Left lobe of liver (tissue), 2 donors: Measurements from ENCODE around the gene P3R3URF. TPM values are rescaled to one million over a fixed set of nuclear protein-coding genes. Genes with fewer than 3 reads are reported as not detected.

Experiments
- ATAC-seq: fragments of 200-7000 bp; cut with Tn5 transposase; one replicate; pipeline ENCODE4 v1.9.1; 2020; ENCODE audit warnings: mild to moderate bottlenecking, moderate library complexity
- DNase-seq: peaks from one replicate; pipeline ENCODE4 v3.0.0-alpha.2; 2020; ENCODE audit warnings: low spot score
- total RNA-seq: library from RNA; stranded (reverse); gene quantifications from one replicate; pipeline ENCODE4 v1.2.1, GENCODE V29; 2021
- donor health status: DM: no; HTN: no; CAD: no; lungs with moderate emphysema.
- donor health status: DM: no; HTN: yes; CAD: no.

P3R3URF gene
- total RNA-seq, 1 donor from 2014 or later = not detected

- DNase-seq = no peak
- ATAC-seq = no peak
These were observed 18.4 kb upstream of the P3R3URF start for GRCh38 chr1:46194641-46195193.

GRCh38 chr1:46193984-46194570 is 17.8 kb upstream of the P3R3URF start:
- DNase-seq = no peak
- no peak for ATAC-seq

DNA sequence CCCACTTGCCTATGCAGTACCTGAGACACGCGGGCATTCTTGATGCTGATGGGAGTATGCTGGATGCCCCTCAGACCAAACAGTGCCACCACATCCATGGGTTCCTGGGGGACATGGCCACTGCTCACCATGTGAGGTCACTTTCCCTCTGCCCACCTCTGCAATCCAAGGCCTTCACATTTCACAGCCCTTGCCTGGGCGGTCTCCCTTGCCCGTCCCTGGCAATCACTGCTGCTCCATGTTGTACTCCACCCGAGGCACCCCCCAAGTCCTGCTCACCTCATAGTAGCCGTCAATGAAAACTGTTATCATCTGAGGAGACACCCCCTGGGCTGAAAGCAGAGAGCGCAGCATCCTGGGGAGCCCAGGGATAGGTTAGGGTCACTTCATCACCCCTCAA is 17.0 kb upstream of the P3R3URF start:
- no peak for DNase-seq
- no peak for ATAC-seq

DNA sequence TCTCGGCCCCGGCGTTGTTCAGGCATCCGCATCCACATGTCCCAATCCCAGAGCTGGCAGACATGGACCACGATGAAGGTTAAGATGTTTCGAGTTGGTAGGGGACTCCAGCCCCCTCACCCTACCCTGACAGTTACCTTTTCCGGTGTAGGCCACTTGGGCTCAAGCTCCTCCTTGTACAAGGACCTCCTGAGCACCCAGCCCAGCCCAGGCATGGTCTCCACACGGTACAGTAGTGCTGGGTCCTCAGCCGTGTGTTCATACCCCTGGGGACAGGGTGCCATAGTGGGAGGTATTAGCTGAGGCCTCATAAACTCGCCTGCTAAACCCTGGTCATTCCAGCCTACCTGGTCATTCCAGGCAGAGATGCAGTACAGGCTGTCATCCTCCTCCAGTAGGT is 15.9 kb upstream of the P3R3URF start:
- DNase-seq (no peak), ATAC-seq (no peak)

GRCh38 chr1:46191033-46191701 is 14.9 kb upstream of the P3R3URF start:
- ATAC-seq = no peak
- no peak for DNase-seq

- no peak for ATAC-seq
- no peak for DNase-seq
These were observed 14.3 kb upstream of the P3R3URF start for GRCh38 chr1:46190539-46190938.

GRCh38 chr1:46188295-46189030 is 12.2 kb upstream of the P3R3URF start:
- DNase-seq (peak; percentile 83), ATAC-seq (peak; percentile 80)

- DNase-seq (no peak), ATAC-seq (no peak)
These were observed 11.0 kb upstream of the P3R3URF start for GRCh38 chr1:46187106-46187869.

DNA sequence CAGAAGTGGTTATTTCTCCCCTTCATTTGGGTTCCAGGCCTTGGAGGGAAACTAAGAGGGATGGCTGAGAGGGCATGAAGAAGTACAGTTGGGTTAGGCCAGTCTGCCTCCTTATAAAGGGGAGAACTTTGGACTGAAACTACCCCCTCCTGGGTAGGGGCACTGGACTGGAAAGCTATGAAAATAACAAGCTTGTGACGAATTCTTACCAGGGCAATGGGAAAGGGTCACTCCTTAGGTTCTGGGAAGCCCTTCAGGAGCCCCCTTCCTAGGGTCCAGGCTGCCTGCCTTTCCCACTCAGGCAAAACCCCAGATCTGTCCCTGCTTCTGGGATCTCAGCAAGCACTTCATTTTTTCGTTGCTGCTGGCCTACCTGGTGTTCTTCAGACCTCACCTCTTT is 9.8 kb upstream of the P3R3URF start:
- DNase-seq (no peak), ATAC-seq (no peak)

GRCh38 chr1:46184920-46185658 is 8.8 kb upstream of the P3R3URF start:
- no peak for ATAC-seq
- DNase-seq = no peak

DNA sequence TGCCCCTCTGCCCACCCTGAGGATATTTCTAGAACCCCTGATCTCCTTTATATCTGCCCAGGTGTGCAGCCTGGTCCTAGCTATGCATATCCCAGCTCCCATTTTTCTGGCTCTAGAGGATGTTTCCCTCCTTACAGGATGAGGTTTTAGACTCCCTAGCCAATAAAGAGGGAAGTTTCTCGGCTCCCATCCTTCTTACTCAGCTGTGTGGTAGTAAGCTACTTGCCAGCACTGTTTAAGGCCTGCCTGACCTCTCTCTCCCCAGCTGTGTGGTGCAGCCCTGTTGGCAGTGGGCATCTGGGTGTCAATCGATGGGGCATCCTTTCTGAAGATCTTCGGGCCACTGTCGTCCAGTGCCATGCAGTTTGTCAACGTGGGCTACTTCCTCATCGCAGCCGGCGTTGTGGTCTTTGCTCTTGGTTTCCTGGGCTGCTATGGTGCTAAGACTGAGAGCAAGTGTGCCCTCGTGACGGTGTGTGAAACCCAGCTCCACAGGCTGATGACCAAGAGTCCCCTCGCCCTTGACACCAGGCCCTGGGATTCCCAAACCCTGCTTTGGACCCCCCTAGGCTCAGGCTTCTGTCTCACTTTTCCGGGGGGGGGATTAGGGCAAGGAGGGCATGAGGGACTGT is 7.8 kb upstream of the P3R3URF start:
- no peak for ATAC-seq
- no peak for DNase-seq

- ATAC-seq (peak; percentile 83), DNase-seq (peak; percentile 96)
These were observed 7.0 kb upstream of the P3R3URF start for GRCh38 chr1:46183079-46183847.

GRCh38 chr1:46181343-46182260 is 5.3 kb upstream of the P3R3URF start:
- DNase-seq (no peak), ATAC-seq (no peak)

GRCh38 chr1:46180082-46180616 is 3.9 kb upstream of the P3R3URF start:
- DNase-seq = no peak

GRCh38 chr1:46179138-46180081 is 3.1 kb upstream of the P3R3URF start:
- peak; percentile 73 for DNase-seq
- peak; percentile 75 for ATAC-seq

More at GRCh38 chr1:46180082-46180616, 3.9 kb upstream of the P3R3URF start:
- peak; percentile 16 for ATAC-seq

- DNase-seq (no peak), ATAC-seq (no peak)
These were observed 1.0 kb downstream of the P3R3URF start for GRCh38 chr1:46175243-46175642.
